Forelimb muscle (tissue), 1 donor: Measurements from ENCODE around the gene PRRG4. TPM values are rescaled to one million over a fixed set of nuclear protein-coding genes. Genes with fewer than 3 reads are reported as not detected.
"Not testable (repeated sequence)": the region's sequence is repeated elsewhere in the genome, so short reads cannot be mapped to it uniquely, and the experiment has no call there.

Experiments used
- DNase-seq: peaks from one replicate; pipeline ENCODE4 v3.0.0-alpha.2; 2013; ENCODE audit warnings: low read depth
- polyA plus RNA-seq: library from polyadenylated mRNA; unstranded; fragments of 120-200 nt; gene quantifications from one replicate; pipeline ENCODE4 v1.2.1, GENCODE V29; 2013; ENCODE audit not compliant: insufficient read length

Gene PRRG4
- polyA plus RNA-seq, 1 donor: 0.11 TPM

- no peak for DNase-seq
These were observed 1.1 kb downstream of the PRRG4 start for GRCh38 chr11:32830796-32831195.

GRCh38 chr11:32831221-32831620 is 1.5 kb downstream of the PRRG4 start:
- DNase-seq: no peak

DNA sequence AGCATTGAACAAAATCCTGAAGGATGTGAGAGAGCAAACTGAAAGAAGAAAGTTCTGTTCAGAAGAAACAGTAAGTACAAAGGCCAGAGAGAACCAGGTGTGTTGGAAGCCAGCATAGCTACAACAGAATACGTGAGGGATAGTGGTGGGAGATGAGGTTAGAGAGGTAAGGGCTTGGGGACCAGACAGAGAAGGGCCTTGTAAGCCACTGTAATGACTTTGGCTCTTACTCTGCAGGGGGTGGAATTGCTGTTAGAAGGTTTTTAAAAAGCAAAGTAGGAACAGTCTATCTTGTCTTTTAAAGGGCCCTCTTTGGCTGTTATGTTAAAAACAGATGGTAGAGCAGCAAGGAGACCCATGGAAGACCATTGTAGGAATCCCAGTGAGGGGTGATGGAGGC is 4.2 kb downstream of the PRRG4 start:
- no peak for DNase-seq

- DNase-seq: no peak
These were observed 7.2 kb downstream of the PRRG4 start for GRCh38 chr11:32836946-32837345.

GRCh38 chr11:32838505-32839274 is 9.0 kb downstream of the PRRG4 start:
- no peak for DNase-seq

- DNase-seq: no peak
These were observed 9.6 kb downstream of the PRRG4 start for GRCh38 chr11:32839308-32839707.

GRCh38 chr11:32840587-32840986 is 10.9 kb downstream of the PRRG4 start:
- no peak for DNase-seq

DNA sequence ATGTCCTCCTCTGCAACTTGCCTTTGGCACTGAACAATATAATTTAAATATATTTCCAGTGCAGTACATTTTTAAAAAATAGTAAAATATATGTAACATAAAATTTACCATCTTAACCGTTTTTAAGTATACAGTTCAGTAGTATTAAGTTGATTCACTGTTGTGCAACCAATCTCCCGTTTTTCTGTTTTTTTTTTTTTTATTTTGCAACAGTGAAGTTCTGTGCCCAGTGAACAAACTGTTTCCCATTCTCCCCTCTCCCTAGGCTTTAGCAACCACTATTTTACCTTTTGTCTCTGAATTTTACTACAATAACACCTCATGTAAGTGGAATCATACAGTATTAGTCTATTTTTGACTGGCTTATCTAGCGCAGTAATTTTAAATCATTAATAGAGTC is 13.8 kb downstream of the PRRG4 start:
- no peak for DNase-seq

DNA sequence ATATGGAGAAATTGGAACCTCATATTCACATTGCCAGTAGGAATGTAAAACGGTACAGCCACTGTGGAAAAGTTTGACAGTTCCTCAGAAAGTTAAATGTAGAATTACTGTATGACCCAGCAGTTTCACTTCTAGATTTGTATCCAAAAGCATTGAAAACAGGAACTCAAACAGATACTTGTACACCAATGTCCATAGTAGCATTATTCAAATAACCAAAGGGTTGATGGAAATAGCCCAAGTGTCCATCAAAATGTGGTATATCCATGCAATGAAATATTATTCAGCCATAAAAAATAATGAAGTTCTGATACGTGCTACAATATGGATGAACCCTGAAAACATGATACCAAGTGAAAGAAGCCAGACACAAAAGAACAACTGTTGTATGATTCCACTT is 17.8 kb downstream of the PRRG4 start:
- DNase-seq: no peak

- DNase-seq: no peak
These were observed 20.0 kb downstream of the PRRG4 start for GRCh38 chr11:32849761-32850160.

- DNase-seq: no peak
These were observed 21.5 kb downstream of the PRRG4 start for GRCh38 chr11:32851251-32851650.

DNA sequence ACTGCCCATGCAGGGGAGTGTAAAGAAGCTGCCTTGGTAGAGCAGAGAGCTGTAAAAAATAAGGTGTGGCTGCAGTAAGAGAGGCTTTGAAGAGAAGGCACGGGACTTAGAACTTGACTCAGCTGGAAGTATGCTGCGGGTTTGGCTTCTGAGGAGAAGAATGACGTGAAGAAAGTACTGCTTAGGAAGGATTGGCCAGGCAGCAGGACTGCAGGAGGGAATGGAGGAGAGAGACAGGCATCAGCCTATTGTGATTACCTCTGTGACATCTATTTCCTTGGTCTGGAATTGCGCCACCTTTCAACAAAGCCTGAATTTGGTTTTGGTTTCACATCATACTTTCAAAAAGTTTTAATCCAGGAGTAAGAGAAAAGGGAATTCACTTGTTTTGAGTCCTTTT is 22.5 kb downstream of the PRRG4 start:
- no peak for DNase-seq

DNA sequence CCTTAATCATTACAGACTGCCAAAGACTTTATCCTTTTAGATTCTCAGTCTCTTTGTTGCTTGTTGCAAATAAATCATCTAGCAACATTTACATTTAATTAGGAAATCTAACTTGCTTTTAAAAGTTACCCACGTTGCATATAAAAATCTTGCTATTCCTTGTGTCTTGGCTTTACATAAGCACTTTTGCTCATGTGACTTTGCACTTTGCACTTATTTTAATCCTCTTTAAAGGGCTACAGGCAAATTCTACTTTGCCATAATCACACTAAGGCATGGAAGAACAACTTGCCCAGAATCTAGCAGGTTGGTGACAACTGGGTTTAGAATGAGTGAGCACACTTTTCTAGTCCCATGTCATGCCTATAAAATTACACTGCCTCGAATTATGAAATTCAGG is 25.9 kb downstream of the PRRG4 start:
- no peak for DNase-seq

DNA sequence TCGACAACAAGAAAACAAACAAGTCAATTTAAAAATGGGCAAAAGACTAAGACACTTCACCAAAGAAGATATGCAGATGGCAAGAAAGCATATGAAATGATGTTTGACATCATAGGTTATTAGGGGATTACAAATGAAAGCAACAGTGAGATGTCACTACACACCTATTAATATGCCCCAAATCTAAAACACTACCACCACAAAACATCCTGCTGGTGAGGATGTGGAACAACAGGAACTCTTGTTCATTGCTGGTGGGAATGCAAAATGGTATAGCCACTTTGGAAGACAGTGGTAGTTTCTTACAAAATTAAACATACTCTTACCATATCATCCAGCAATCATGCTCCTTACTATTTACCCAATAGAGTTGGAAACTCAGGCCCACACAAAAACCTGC is 29.0 kb downstream of the PRRG4 start:
- no peak for DNase-seq

DNA sequence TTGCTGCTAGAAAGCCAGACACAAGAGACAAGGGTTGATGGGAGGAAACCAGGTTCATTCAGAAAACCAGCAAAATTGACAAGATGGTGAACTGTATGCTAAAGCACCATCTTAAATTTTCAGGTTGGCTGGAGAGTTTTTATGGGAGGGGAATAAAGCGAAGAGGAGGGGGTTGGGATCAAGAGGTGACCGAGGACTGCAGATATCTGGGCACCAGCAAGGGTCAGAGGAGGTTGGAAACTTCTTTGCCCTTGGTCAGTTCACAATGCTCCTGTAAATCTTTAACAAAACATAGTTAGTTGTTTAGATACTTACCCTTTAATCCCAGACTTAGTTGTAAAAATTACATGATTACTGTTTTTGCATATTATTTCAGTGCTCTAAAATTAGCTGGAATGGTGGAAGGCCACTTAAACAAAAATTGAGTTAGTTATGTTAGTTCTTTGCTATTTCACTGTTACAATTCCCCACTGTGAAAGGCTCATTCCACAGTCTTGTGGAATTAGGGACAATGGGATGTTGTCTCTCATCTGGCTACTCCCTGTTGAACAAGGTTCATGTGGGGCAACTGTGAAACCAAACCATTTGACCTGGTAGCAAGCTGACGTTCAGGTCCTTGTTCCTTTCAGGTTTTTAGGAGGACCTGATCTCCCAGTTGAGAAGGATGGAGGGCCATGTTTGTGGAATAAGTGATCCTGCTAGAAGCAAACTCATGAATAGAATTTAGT is 32.3 kb downstream of the PRRG4 start:
- DNase-seq: no peak

GRCh38 chr11:32864555-32864954 is 34.8 kb downstream of the PRRG4 start:
- no peak for DNase-seq

DNA sequence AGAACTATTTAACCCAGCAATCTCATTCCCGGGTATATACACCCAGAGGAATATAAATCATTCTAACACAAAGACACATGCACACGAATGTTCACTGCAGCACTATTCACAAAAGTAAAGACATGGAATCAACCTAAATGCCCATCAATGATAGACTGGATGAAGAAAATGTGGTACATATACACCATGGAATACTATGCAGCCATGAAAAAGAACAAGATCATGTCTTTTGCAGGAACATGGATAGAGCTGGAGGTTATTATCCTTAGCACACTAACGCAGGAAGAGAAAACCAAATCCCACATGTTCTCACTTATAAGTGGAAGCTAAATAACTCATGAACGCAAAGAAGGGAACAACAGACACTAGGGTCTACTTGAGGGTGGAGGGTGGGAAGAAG is 39.0 kb downstream of the PRRG4 start:
- not testable (repeated sequence) for DNase-seq

DNA sequence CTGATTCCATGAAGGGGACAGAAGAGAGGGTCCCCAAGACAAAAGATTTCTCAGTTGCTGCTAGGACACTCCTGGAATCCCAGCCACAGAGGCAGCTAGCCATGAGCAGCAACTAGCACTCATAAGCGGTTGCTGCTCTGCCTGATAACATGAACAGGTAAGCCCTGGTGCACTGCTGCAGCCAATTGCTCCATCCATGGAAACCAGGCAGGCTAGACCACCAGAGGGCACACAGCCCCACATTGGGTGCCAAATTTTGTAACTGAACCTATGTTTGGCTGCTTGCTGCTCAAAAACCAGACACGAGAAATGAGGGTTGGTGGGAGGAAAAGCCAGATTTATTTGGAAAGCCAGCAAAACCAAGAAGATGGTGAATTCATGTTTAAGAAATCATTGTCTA is 40.9 kb downstream of the PRRG4 start:
- DNase-seq: no peak

- no peak for DNase-seq
These were observed 44.4 kb downstream of the PRRG4 start for GRCh38 chr11:32874132-32874531.

DNA sequence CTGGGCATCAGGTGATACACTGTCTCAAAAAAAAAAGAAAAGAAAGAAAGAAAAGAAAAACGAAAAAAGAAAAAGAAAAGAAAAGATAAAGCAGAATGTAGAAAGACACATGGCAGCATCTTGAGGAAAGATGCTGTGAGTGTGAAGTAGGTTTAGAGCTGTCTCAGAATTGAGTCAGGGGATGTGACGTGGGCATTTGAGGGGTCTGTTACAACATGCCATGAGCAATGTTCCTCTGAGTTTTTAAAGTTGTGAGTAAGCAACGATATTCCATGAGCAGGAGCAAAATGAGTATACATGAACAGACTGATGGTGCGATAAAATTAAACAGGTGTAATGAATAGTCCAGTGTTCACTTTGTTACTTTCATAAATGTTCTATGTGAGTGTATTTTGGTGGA is 51.6 kb downstream of the PRRG4 start:
- DNase-seq: no peak

GRCh38 chr11:32883421-32883820 is 53.7 kb downstream of the PRRG4 start:
- no peak for DNase-seq

DNA sequence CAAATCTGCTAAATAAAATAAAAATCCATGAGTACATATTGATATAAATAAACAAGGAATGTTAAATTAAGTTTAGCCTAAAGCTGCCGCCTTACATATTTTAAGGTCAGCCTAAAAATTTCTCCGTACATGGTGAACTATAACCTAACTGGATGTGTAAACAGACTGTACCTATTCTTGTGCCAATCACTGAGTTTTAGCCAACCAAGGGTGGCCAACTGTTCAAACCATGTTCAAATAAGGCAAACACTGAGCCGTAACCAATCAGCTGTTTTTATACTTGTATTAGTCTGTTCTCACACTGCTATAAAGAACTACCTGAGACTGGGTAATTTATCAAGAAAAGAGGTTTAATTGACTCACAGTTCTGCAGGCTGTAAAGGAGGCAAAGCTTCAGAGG is 54.3 kb downstream of the PRRG4 start:
- no peak for DNase-seq

DNA sequence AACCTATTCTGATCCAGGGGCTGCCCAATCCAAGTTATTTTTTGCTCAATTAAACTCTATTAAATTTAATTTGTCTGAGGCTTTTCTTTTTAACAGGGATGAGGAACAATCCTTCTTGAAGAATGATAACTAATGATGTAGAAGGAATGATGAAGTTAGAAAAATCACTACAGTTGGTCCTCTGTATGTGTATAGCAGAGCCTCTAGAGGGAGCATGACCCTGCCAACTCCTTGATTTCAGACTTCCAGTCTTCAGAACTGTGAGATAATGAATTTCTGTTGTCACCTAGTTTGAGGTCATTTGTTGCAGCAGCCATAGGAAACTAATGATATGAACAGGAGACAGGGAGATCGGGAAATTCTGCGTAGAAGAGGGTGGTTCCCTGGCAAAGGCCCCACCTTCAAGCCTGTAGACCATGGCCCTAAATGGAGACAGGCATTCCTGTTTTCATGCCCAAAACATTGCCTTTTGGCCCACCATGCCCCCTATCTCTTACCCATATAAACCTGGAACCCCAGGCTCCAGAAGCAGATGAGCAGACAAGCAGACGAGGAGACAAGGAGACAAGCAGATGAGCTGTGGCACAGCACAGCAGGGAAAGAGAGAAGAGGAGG is 55.1 kb downstream of the PRRG4 start:
- no peak for DNase-seq
